ENCODE measurements around the gene UTS2.
A peak's percentile ranks its signal among the peaks of the same experiment; 100 is the strongest.

Gene UTS2

DNA sequence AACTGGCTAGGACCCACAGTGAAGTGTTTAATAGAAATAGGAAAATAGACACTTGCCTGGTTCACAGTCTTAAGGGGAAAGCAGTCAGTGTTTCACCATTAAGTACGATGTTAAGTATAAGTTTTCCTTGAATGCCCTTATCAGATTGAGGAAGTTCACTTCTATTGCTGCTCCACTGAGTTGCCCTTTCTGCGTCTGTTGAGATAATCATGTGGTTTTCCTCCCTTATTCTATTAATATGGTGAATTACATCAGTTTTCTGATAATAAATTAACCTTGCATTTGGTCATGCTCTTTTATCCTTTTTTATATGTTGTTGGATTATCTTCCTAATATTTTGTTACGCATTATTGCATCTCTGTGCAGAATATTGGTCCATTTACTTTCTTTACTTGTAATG is 21.4 kb downstream of the UTS2 start:
- no peaks in the 10 kb centered on the region for H3K27me3 ChIP-seq (ENCODE audit: insufficient read depth, poor library complexity, severe bottlenecking)
- no peak overlapping the region for H3K4me3 ChIP-seq (replicated peaks; ENCODE audit: insufficient read depth, low read length)
- peak in 1 of 2 experiments; percentile 6 for DNase-seq (ENCODE audit: low read depth in 1 of 2, low spot score in 1 of 2)
- TF ChIP-seq GABPA (IDR thresholded peaks at IDR 0.05; ENCODE audit: low read depth) (no peak), SPI1 (IDR thresholded peaks at IDR 0.05; ENCODE audit: borderline replicate concordance, low read depth) (no peak; the same call in 1 of the 2 replicates), POLR2AphosphoS5 (IDR thresholded peaks at IDR 0.05; ENCODE audit: low read depth) (no peak)
- TF ChIP-seq, protein P1, sequence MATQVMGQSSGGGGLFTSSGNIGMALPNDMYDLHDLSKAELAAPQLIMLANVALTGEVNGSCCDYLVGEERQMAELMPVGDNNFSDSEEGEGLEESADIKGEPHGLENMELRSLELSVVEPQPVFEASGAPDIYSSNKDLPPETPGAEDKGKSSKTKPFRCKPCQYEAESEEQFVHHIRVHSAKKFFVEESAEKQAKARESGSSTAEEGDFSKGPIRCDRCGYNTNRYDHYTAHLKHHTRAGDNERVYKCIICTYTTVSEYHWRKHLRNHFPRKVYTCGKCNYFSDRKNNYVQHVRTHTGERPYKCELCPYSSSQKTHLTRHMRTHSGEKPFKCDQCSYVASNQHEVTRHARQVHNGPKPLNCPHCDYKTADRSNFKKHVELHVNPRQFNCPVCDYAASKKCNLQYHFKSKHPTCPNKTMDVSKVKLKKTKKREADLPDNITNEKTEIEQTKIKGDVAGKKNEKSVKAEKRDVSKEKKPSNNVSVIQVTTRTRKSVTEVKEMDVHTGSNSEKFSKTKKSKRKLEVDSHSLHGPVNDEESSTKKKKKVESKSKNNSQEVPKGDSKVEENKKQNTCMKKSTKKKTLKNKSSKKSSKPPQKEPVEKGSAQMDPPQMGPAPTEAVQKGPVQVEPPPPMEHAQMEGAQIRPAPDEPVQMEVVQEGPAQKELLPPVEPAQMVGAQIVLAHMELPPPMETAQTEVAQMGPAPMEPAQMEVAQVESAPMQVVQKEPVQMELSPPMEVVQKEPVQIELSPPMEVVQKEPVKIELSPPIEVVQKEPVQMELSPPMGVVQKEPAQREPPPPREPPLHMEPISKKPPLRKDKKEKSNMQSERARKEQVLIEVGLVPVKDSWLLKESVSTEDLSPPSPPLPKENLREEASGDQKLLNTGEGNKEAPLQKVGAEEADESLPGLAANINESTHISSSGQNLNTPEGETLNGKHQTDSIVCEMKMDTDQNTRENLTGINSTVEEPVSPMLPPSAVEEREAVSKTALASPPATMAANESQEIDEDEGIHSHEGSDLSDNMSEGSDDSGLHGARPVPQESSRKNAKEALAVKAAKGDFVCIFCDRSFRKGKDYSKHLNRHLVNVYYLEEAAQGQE (IDR thresholded peaks at IDR 0.05; ENCODE audit: insufficient replicate concordance, low read depth): no peak
- TF ChIP-seq, protein P2, sequence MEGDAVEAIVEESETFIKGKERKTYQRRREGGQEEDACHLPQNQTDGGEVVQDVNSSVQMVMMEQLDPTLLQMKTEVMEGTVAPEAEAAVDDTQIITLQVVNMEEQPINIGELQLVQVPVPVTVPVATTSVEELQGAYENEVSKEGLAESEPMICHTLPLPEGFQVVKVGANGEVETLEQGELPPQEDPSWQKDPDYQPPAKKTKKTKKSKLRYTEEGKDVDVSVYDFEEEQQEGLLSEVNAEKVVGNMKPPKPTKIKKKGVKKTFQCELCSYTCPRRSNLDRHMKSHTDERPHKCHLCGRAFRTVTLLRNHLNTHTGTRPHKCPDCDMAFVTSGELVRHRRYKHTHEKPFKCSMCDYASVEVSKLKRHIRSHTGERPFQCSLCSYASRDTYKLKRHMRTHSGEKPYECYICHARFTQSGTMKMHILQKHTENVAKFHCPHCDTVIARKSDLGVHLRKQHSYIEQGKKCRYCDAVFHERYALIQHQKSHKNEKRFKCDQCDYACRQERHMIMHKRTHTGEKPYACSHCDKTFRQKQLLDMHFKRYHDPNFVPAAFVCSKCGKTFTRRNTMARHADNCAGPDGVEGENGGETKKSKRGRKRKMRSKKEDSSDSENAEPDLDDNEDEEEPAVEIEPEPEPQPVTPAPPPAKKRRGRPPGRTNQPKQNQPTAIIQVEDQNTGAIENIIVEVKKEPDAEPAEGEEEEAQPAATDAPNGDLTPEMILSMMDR (IDR thresholded peaks at IDR 0.05; ENCODE audit: insufficient read depth, low read length): no peak
- no peak overlapping the region for H3K27ac ChIP-seq (replicated peaks)

DNA sequence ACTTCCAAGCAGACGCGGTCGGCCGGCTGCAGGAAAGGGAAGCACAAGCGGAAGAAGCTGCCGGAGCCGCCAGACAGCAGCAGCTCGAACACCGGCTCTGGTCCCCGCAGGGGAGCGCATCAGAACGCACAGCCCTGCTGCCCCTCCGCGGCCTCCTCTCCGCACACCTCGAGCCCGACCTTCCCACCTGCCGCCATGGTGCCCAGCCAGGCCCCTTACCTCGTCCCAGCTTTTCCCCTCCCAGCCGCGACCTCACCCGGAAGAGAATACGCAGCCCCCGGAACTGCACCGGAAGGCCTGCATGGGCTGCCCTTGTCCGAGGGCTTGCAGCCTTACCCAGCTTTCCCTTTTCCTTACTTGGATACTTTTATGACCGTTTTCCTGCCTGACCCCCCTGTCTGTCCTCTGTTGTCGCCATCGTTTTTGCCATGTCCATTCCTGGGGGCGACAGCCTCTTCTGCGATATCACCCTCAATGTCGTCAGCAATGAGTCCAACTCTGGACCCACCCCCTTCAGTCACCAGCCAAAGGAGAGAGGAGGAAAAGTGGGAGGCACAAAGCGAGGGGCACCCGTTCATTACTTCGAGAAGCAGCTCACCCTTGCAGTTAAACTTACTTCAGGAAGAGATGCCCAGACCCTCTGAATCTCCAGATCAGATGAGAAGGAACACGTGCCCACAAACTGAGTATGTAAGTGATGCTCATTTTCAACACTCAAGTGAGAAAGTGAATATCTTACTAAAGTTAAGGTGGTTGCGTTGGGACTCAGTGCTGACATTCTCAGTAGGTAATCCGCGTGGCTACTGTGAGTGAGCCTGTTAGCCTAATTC is 25.5 kb downstream of the UTS2 start:
- H3K27ac ChIP-seq (replicated peaks): no peak overlapping the region
- DNase-seq (ENCODE audit: low read depth in 1 of 2, low spot score in 1 of 2): no peak
- H3K27me3 ChIP-seq (ENCODE audit: insufficient read depth, poor library complexity, severe bottlenecking): no peaks in the 10 kb centered on the region
- H3K4me3 ChIP-seq (replicated peaks; ENCODE audit: insufficient read depth, low read length): no peak overlapping the region
- TF ChIP-seq, protein P2 (IDR thresholded peaks at IDR 0.05; ENCODE audit: insufficient read depth, low read length): no peak
- TF ChIP-seq, protein P1 (IDR thresholded peaks at IDR 0.05; ENCODE audit: insufficient replicate concordance, low read depth): no peak
- no peak for TF ChIP-seq SPI1 (IDR thresholded peaks at IDR 0.05; ENCODE audit: borderline replicate concordance, low read depth)
- TF ChIP-seq GABPA (IDR thresholded peaks at IDR 0.05; ENCODE audit: low read depth): no peak
- TF ChIP-seq POLR2AphosphoS5 (IDR thresholded peaks at IDR 0.05; ENCODE audit: low read depth): no peak

DNA sequence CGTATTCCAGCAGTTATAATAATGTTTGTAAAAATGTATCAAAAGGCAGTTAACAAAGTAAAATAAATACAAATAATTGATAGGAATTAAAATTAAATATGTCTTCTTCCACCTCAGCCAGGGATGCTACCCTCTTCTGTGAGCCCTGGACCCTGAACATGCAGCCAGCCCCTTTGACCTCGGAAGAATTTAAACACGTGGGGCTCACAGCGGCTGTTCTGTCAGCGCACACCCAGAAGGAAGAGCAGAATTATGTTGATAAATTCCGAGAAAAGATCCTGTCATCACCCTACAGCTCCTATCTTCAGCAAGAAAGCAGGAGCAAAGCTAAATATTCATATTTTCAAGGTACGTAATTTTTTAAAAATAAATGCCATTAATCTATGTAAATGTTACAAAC is 26.5 kb downstream of the UTS2 start:
- Histone ChIP-seq H3K27me3 (ENCODE audit: insufficient read depth, poor library complexity, severe bottlenecking) (no peaks in the 10 kb centered on the region), H3K4me3 (replicated peaks; ENCODE audit: insufficient read depth, low read length) (no peak overlapping the region), H3K27ac (replicated peaks) (no peak overlapping the region)
- TF ChIP-seq, protein P2 (IDR thresholded peaks at IDR 0.05; ENCODE audit: insufficient read depth, low read length): no peak
- TF ChIP-seq POLR2AphosphoS5 (IDR thresholded peaks at IDR 0.05; ENCODE audit: low read depth) (no peak), GABPA (IDR thresholded peaks at IDR 0.05; ENCODE audit: low read depth) (no peak), SPI1 (IDR thresholded peaks at IDR 0.05; ENCODE audit: borderline replicate concordance, low read depth) (no peak)
- TF ChIP-seq, protein P1 (IDR thresholded peaks at IDR 0.05; ENCODE audit: insufficient replicate concordance, low read depth): no peak
- no peak for DNase-seq (ENCODE audit: low read depth in 1 of 2, low spot score in 1 of 2)

All from HL-60 (cell line).